ENCODE measurements around the gene KRTAP10-2.

KRTAP10-2 gene

GRCh38 chr21:44516342-44516741, 35.0 kb downstream of the KRTAP10-2 start:
- ChIA-PET POLR2A (no interaction called here), CTCF (interaction anchor here (0.7 to 1.8 kb wide), 2 partner anchors 27 to 1773 kb away, joined by 3 to 5 read pairs; no protein-coding TSS in a partner anchor)
- Histone ChIP-seq H3K4me3 (ENCODE audit: low read depth, low read length) (no peak overlapping the region), H3K36me3 (ENCODE audit: control insufficient read depth in 2 of 2, insufficient read depth in 1 of 2, low read length in 2 of 2) (no peaks in the 10 kb centered on the region), H3K4me1 (ENCODE audit: control insufficient read depth, insufficient read depth, low read length) (no peaks in the 10 kb centered on the region), H3K9me3 (ENCODE audit: control insufficient read depth, insufficient read depth, low read depth, low read length) (no peaks in the 10 kb centered on the region), H3K27ac (ENCODE audit: extremely low read depth, low read depth, low read length) (no peak overlapping the region)
- peak; percentile 79 for TF ChIP-seq EGR2 (tag by site-specific recombination; IDR thresholded peaks at IDR 0.05; ENCODE audit: low read depth)
- no peak for TF ChIP-seq ZNF561 (tag by site-specific recombination; IDR thresholded peaks at IDR 0.05; ENCODE audit: borderline replicate concordance)
- peak; percentile 79 for TF ChIP-seq ZFHX2 (tag by site-specific recombination; conservative IDR thresholded peaks at IDR 0.05)
- TF ChIP-seq AEBP2 (tag by site-specific recombination; IDR thresholded peaks at IDR 0.05; ENCODE audit: borderline replicate concordance) = no peak

GRCh38 chr21:44515359-44516165, 35.7 kb downstream of the KRTAP10-2 start:
- Histone ChIP-seq H3K4me3 (ENCODE audit: low read depth, low read length) (no peak overlapping the region), H3K9me3 (ENCODE audit: control insufficient read depth, insufficient read depth, low read depth, low read length) (no peaks in the 10 kb centered on the region), H3K4me1 (ENCODE audit: control insufficient read depth, insufficient read depth, low read length) (no peaks in the 10 kb centered on the region; the same call in 1 of the 2 replicates), H3K27ac (ENCODE audit: extremely low read depth, low read depth, low read length) (no peak overlapping the region), H3K36me3 (ENCODE audit: control insufficient read depth in 2 of 2, insufficient read depth in 1 of 2, low read length in 2 of 2) (no peaks in the 10 kb centered on the region)
- ChIA-PET CTCF (interaction anchor here (0.6 to 0.7 kb wide), 2 partner anchors 227 to 1774 kb away, joined by 3 to 4 read pairs; no protein-coding TSS in a partner anchor), POLR2A (no interaction called here)
- TF ChIP-seq ZNF302 (tag by site-specific recombination; IDR thresholded peaks at IDR 0.05; ENCODE audit: low read depth) (no peak), ZNF350 (tag by site-specific recombination; IDR thresholded peaks at IDR 0.05) (no peak), ZBTB6 (tag by site-specific recombination; IDR thresholded peaks at IDR 0.05) (no peak), PRDM10 (tag by site-specific recombination; IDR thresholded peaks at IDR 0.05) (no peak), YY1 (tag by site-specific recombination; IDR thresholded peaks at IDR 0.05) (no peak), TCF7L2 (IDR thresholded peaks at IDR 0.05; ENCODE audit: borderline replicate concordance, low read depth, low read length) (no peak), HOXD13 (CRISPR knock-in tag; IDR thresholded peaks at IDR 0.05; ENCODE audit: borderline replicate concordance) (no peak), ZBTB49 (tag by site-specific recombination; IDR thresholded peaks at IDR 0.05; ENCODE audit: low read depth) (no peak), ZNF433 (tag by site-specific recombination; IDR thresholded peaks at IDR 0.05; ENCODE audit: low read depth) (no peak), ZNF701 (tag by site-specific recombination; IDR thresholded peaks at IDR 0.05) (no peak)

All from HEK293 (cell line).